Measurements from ENCODE around the gene TCF3. TPM values are rescaled to one million over a fixed set of nuclear protein-coding genes. Genes with fewer than 3 reads are reported as not detected.

The TCF3 gene
- total RNA-seq, 4 donors from 2014 or later: 61.0 to 105 (median 69.0) TPM

DNA sequence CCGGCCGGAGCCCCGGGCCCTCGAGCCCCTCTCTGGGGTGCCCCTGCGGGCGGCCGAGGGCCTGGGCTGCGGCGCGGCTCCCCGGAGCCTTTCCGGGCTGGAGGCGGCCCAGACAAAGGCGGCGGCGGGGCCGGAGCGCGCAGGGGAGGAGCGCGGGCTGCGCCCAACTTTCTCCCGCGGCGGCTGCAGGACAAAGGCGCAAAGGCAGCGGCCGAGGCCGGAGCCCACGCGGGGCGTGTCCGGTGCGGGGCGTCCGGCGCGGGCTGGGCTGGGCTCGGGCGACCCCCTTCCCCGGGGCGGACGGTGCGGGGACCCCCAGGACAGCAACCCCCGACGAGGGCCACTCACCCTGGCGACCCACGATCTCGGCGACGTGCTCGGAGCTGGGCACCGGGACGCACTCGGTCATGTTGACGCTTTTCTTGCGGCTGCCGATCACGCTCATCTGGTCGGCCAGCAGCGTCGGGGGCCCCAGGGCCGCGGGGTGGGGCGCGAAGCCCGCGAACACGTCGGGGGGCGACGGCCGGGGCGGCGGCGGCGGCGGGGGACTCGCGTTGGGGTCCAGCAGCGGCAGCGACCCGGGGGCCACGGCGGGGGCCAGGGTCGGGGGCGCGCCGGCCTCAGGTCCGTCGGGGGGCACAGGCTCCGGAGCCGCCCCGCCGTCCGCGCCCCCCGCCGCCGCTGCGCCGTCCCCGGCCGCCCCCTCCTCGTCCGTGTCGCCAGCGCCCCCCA is 85.1 kb downstream of the TCF3 start:
- no peak for DNase-seq (ENCODE audit: low spot score in 2 of 2)
- peak overlapping the region; percentile 50 for H3K4me3 ChIP-seq (ENCODE audit: low read depth, poor library complexity, severe bottlenecking)
- intact Hi-C loops (cut with DNase I; ENCODE audit: low total_unique reads): no loop called here
- TF ChIP-seq POLR2A (IDR thresholded peaks at IDR 0.05): no peak
- TF ChIP-seq, protein P1, sequence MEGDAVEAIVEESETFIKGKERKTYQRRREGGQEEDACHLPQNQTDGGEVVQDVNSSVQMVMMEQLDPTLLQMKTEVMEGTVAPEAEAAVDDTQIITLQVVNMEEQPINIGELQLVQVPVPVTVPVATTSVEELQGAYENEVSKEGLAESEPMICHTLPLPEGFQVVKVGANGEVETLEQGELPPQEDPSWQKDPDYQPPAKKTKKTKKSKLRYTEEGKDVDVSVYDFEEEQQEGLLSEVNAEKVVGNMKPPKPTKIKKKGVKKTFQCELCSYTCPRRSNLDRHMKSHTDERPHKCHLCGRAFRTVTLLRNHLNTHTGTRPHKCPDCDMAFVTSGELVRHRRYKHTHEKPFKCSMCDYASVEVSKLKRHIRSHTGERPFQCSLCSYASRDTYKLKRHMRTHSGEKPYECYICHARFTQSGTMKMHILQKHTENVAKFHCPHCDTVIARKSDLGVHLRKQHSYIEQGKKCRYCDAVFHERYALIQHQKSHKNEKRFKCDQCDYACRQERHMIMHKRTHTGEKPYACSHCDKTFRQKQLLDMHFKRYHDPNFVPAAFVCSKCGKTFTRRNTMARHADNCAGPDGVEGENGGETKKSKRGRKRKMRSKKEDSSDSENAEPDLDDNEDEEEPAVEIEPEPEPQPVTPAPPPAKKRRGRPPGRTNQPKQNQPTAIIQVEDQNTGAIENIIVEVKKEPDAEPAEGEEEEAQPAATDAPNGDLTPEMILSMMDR (IDR thresholded peaks at IDR 0.05): no peak
- WGBS, 2 donors: 0 to 2% methylated on average over 17 to 34 of the region's 108 CpGs

DNA sequence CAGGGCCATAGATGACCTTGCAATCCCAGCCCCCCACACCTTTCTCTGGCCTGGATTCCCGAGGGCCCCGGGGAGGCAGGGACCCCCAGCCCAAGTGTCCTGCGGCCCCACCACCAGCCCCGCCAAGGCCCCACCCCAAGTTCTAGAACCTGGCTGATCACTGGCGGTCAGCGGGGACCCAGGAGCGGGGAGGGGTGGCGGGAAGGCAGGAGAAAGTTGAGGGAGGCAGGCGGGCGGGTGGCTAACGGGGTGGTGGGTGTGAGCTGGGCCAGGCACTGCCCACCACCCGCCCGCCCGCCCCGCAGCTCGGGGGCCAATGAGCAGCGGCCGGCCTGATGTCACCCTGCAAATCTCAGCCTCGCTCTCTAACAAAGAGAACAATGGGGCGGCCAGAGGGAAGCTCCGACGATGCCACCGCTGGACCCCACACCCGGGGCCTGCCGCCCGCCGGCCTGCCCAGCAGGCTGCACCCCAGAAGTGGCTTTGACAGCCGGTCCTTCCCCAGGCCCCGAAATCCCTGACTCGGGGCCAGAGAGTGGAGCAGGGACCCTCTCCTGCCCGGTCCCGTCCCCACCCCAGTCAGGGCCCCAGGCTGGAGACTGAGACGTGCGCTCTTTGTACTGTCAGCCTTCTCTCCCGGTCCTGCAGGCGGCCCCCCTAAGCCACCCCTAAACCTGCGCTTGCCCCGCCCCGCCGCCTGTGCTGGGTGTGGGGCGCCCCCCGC is 85.9 kb downstream of the TCF3 start:
- DNase-seq (ENCODE audit: low spot score in 2 of 2): peak in 1 of 2 donors; percentile 92
- H3K4me3 ChIP-seq (ENCODE audit: low read depth, poor library complexity, severe bottlenecking): peak overlapping the region; percentile 50
- intact Hi-C loops (cut with DNase I; ENCODE audit: low total_unique reads): no loop called here
- TF ChIP-seq POLR2A (IDR thresholded peaks at IDR 0.05): no peak
- TF ChIP-seq, protein P1 (IDR thresholded peaks at IDR 0.05): no peak
- 7 to 22% methylated on average over 15 to 37 of the region's 42 CpGs for WGBS, 2 donors

DNA sequence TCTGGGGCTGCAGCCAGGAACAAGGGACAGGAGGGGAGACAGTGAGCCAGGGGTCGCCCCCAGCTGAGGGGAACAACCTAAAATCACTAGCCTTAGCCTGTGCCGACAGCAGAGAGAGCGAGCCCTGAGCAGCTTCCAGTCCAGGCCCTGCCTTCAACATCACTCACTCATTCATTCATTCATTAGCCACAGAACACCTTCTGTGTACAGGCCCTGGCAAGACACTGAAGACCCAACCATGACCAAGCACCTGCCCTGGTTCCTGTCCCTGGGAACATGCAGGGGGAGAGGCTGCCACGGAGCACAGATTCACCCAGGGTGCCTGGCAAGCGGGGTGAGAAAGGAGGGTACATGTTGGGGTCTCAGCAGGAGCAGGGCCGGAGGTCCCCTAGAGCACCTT is 89.2 kb downstream of the TCF3 start:
- TF ChIP-seq, protein P1 (IDR thresholded peaks at IDR 0.05): no peak
- no peak for TF ChIP-seq POLR2A (IDR thresholded peaks at IDR 0.05)
- WGBS, 2 donors: 86 to 90% methylated on average over 6 of the region's 6 CpGs
- intact Hi-C loops (cut with DNase I; ENCODE audit: low total_unique reads): no loop called here

DNA sequence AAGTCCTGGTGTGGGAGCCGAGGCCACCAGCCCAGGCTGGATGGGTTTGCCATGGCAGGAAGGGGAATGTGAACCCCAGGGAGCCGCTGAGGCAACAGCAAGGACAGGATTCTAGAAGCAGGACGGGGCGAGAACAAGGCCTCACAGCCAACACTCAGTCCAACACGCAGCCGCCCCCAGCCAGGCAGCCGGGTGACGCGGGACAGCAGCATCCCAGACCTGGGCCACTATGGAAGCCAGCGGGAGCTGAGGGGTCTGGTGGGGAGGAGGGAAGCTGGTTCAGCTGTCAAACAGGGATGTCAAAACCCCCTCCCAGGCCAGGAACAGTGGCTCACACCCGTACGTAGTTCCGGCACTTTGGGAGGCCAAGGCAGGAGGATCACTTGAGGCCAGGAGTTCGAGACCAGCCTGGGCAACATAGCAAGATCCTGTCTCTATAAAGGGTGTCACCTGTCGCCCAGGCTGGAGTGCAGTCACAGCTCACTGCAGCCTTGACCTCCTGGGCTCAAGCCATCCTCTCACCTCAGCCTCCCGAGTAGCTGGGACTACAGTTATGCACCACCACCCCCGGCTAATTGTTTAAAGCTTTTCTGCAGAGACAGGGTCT is 91.1 kb downstream of the TCF3 start:
- intact Hi-C loops (cut with DNase I; ENCODE audit: low total_unique reads): no loop called here
- 89% methylated on average over 15 to 17 of the region's 17 CpGs for WGBS, 2 donors
- TF ChIP-seq POLR2A (IDR thresholded peaks at IDR 0.05): no peak
- TF ChIP-seq, protein P1 (IDR thresholded peaks at IDR 0.05): no peak
- H3K4me3 ChIP-seq (ENCODE audit: low read depth, poor library complexity, severe bottlenecking): no peak overlapping the region
- DNase-seq (ENCODE audit: low spot score in 2 of 2): no peak

More for the DNA sequence above, 89.2 kb downstream of the TCF3 start:
- no peak overlapping the region for H3K4me3 ChIP-seq (ENCODE audit: low read depth, poor library complexity, severe bottlenecking)
- no peak for DNase-seq (ENCODE audit: low spot score in 2 of 2)

DNA sequence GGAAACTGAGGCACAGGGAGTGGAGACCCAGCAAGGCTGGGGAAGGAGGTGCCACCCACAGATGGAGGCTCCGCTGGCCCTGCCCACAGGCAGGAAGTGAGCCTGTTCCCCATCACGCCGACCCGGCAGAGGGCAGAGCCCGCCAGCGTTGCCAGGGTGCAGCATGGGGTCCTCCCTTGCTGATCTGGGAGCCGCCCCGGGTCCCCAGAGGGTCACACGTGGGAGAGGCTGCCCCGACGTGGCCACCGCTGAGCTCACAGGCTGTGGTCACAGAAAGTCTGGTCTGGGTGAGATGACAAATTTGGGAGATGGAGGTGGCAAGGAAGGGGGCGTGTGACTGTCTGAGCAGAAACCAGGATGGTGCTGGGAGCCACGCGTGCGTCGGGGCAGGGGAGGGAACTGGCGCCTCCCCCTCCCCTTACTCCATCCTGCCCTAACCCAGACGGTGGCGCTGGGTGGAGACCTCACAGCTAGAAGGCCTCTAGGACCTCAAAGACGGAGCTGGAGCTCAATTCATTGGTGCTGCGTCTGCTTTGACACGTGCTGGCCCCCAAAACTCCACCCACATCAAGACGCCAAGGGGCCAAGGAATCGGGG is 92.0 kb downstream of the TCF3 start:
- no peak for DNase-seq (ENCODE audit: low spot score in 2 of 2)
- 55 to 57% methylated on average over 23 to 24 of the region's 25 CpGs for WGBS, 2 donors
- intact Hi-C loops (cut with DNase I; ENCODE audit: low total_unique reads): no loop called here
- H3K4me3 ChIP-seq (ENCODE audit: low read depth, poor library complexity, severe bottlenecking): no peak overlapping the region
- TF ChIP-seq, protein P1 (IDR thresholded peaks at IDR 0.05): no peak
- no peak for TF ChIP-seq POLR2A (IDR thresholded peaks at IDR 0.05)

Other genes starting within 250 kb of the TCF3 start
- gene DAZAP1, start 245.0 kb downstream of the TCF3 start, total RNA-seq: 10 to 100 TPM; 28.6 to 60.5 (median 48.2) TPM
- gene RPS15, start 214.2 kb downstream of the TCF3 start, total RNA-seq: 1,000 to 10,000 TPM; 2,226 to 7,190 (median 4,396) TPM
- 1 to 10 TPM in 1 of 4 donors, under 1 TPM in 2, not detected in 1; 0.11 to 1.1 (median 0.23) TPM for gene APC2, start 202.5 kb downstream of the TCF3 start, total RNA-seq
- 10 to 100 TPM; 34.3 to 49.6 (median 45.7) TPM for gene C19orf25, start 173.4 kb downstream of the TCF3 start, total RNA-seq
- 1 to 10 TPM; 1.2 to 6.5 (median 2.9) TPM for gene PCSK4, start 162.3 kb downstream of the TCF3 start, total RNA-seq
- 1 to 10 TPM; 6.3 to 8.8 (median 6.6) TPM for gene REEP6, start 161.4 kb downstream of the TCF3 start, total RNA-seq
- 1 to 10 TPM in 3 of 4 donors, under 1 TPM in 1; 0.46 to 7.0 (median 4.6) TPM for gene ADAMTSL5, start 139.6 kb downstream of the TCF3 start, total RNA-seq
- gene PLK5, start 128.5 kb downstream of the TCF3 start, total RNA-seq: under 1 TPM in 2 of 4 donors, not detected in 2; 0.23 to 0.84 TPM
- gene MEX3D, start 84.3 kb downstream of the TCF3 start, total RNA-seq: 10 to 100 TPM; 37.3 to 44.1 (median 42.2) TPM
- gene MBD3, start 59.8 kb downstream of the TCF3 start, total RNA-seq: 10 to 100 TPM; 51.7 to 85.7 (median 79.3) TPM
- gene UQCR11, start 47.2 kb downstream of the TCF3 start, total RNA-seq: 10 to 100 TPM; 24.8 to 71.8 (median 46.1) TPM
- gene ONECUT3, start 100.9 kb upstream of the TCF3 start, total RNA-seq: not detected
- gene ATP8B3, start 159.7 kb upstream of the TCF3 start, total RNA-seq: 1 to 10 TPM in 1 of 4 donors, under 1 TPM in 3; 0.30 to 1.2 (median 0.66) TPM
- 10 to 100 TPM; 32.9 to 51.1 (median 41.2) TPM for gene REXO1, start 195.9 kb upstream of the TCF3 start, total RNA-seq
- 10 to 100 TPM in 3 of 4 donors, 1 to 10 TPM in 1; 9.0 to 16.2 (median 13.5) TPM for gene KLF16, start 211.0 kb upstream of the TCF3 start, total RNA-seq
- gene ABHD17A, start 232.9 kb upstream of the TCF3 start, total RNA-seq: 100 to 1,000 TPM; 154 to 201 (median 186) TPM

Data from lower leg skin (tissue), 4 donors.